ENCODE data around the gene GALM. TPM values are rescaled to one million over a fixed set of nuclear protein-coding genes. Genes with fewer than 3 reads are reported as not detected.
A peak's percentile ranks its signal among the peaks of the same experiment; 100 is the strongest.

The GALM gene
- total and polyA plus RNA-seq, 2 experiments from 2014 or later = 52.6 to 59.4 TPM

GRCh38 chr2:38698467-38699003 is 32.6 kb downstream of the GALM start:
- H3K4me2 ChIP-seq = no peak overlapping the region
- no peaks in the 10 kb centered on the region for H3K27me3 ChIP-seq
- no peaks in the 10 kb centered on the region for H3K9me3 ChIP-seq (ENCODE audit: low read depth)
- TF ChIP-seq EZH2 (IDR thresholded peaks at IDR 0.05; ENCODE audit: borderline replicate concordance) = no peak
- TF ChIP-seq EZH2phosphoT487 (IDR thresholded peaks at IDR 0.05; ENCODE audit: low read depth, severe bottlenecking, unreplicated experiment) = no peak
- no peak for TF ChIP-seq CTCF (IDR thresholded peaks at IDR 0.05; ENCODE audit: poor library complexity)
- DNase-seq (ENCODE audit: low spot score) = no peak
- H3K27ac ChIP-seq = no peak overlapping the region
- H2AFZ ChIP-seq = no peak overlapping the region
- H4K20me1 ChIP-seq (ENCODE audit: insufficient read depth, poor library complexity, severe bottlenecking) = no peaks in the 10 kb centered on the region
- peaks cover 14% of the 10 kb centered on the region for H3K4me1 ChIP-seq (ENCODE audit: insufficient read depth)
- H3K36me3 ChIP-seq (replicated peaks; ENCODE audit: insufficient read depth, low read depth) = no peaks in the 10 kb centered on the region
- 94% methylated on average over 5 of the region's 5 CpGs for WGBS (ENCODE audit: low lambda C conversion rate, missing lambda C conversion rate)
- H3K4me3 ChIP-seq = no peak overlapping the region
- no peaks in the 10 kb centered on the region for H3K9me2 ChIP-seq (replicated peaks; ENCODE audit: insufficient read depth)
- peaks cover 6% of the 10 kb centered on the region for H3K79me2 ChIP-seq

- H3K27ac ChIP-seq = no peak overlapping the region
Measured at GRCh38 chr2:38700113-38700785, 34.3 kb downstream of the GALM start.

GRCh38 chr2:38700881-38701458 is 35.1 kb downstream of the GALM start:
- Histone ChIP-seq H2AFZ (no peak overlapping the region), H4K20me1 (ENCODE audit: insufficient read depth, poor library complexity, severe bottlenecking) (no peaks in the 10 kb centered on the region), H3K36me3 (replicated peaks; ENCODE audit: insufficient read depth, low read depth) (no peaks in the 10 kb centered on the region), H3K4me2 (no peak overlapping the region), H3K4me3 (no peak overlapping the region), H3K4me1 (ENCODE audit: insufficient read depth) (peaks cover 27% of the 10 kb centered on the region), H3K79me2 (peaks cover 13% of the 10 kb centered on the region), H3K9me2 (replicated peaks; ENCODE audit: insufficient read depth) (no peaks in the 10 kb centered on the region), H3K27me3 (no peaks in the 10 kb centered on the region), H3K27ac (peak overlapping the region; percentile 59), H3K9me3 (ENCODE audit: low read depth) (no peaks in the 10 kb centered on the region)
- DNase-seq (ENCODE audit: low spot score) = no peak
- TF ChIP-seq EZH2phosphoT487 (IDR thresholded peaks at IDR 0.05; ENCODE audit: low read depth, severe bottlenecking, unreplicated experiment) = no peak
- no peak for TF ChIP-seq EZH2 (IDR thresholded peaks at IDR 0.05; ENCODE audit: borderline replicate concordance)
- TF ChIP-seq CTCF (IDR thresholded peaks at IDR 0.05; ENCODE audit: poor library complexity) = no peak

More at GRCh38 chr2:38700113-38700785, 34.3 kb downstream of the GALM start:
- Histone ChIP-seq H3K4me1 (ENCODE audit: insufficient read depth) (peaks cover 27% of the 10 kb centered on the region), H3K36me3 (replicated peaks; ENCODE audit: insufficient read depth, low read depth) (no peaks in the 10 kb centered on the region), H3K79me2 (peaks cover 10% of the 10 kb centered on the region), H3K27me3 (no peaks in the 10 kb centered on the region), H3K9me3 (ENCODE audit: low read depth) (no peaks in the 10 kb centered on the region), H3K9me2 (replicated peaks; ENCODE audit: insufficient read depth) (no peaks in the 10 kb centered on the region), H3K4me2 (no peak overlapping the region), H4K20me1 (ENCODE audit: insufficient read depth, poor library complexity, severe bottlenecking) (no peaks in the 10 kb centered on the region), H3K4me3 (no peak overlapping the region), H2AFZ (no peak overlapping the region)
- TF ChIP-seq EZH2phosphoT487 (IDR thresholded peaks at IDR 0.05; ENCODE audit: low read depth, severe bottlenecking, unreplicated experiment) = no peak
- TF ChIP-seq EZH2 (IDR thresholded peaks at IDR 0.05; ENCODE audit: borderline replicate concordance) = no peak
- no peak for TF ChIP-seq CTCF (IDR thresholded peaks at IDR 0.05; ENCODE audit: poor library complexity)
- 87% methylated on average over 9 of the region's 9 CpGs for WGBS (ENCODE audit: low lambda C conversion rate, missing lambda C conversion rate)
- no peak for DNase-seq (ENCODE audit: low spot score)

All from hepatocyte (in vitro differentiated cells).